ENCODE data around the gene RNU6-8. TPM values are rescaled to one million over a fixed set of nuclear protein-coding genes. Genes with fewer than 3 reads are reported as not detected.

Gene RNU6-8
- total RNA-seq, 1 experiment from 2014 or later: not detected

GRCh38 chr14:32195636-32196035, 7.4 kb downstream of the RNU6-8 start:
- H3K79me1 ChIP-seq (ENCODE audit: insufficient read depth, low read depth, low read length, poor library complexity, severe bottlenecking): no peaks in the 10 kb centered on the region
- no peak for TF ChIP-seq CTCF (conservative IDR thresholded peaks at IDR 0.05)
- H3K27ac ChIP-seq (ENCODE audit: insufficient read length, low read depth, low read length): no peak overlapping the region
- H3K56ac ChIP-seq (ENCODE audit: insufficient read length, low read depth, low read length): no peak overlapping the region
- no peak overlapping the region for H3K9ac ChIP-seq (ENCODE audit: extremely low read depth, insufficient read length, low read length)
- no peak overlapping the region for H3K4ac ChIP-seq (ENCODE audit: low read depth, low read length)
- no peak overlapping the region for H2AK5ac ChIP-seq (ENCODE audit: insufficient read length, low read length)
- H3K27me3 ChIP-seq (ENCODE audit: insufficient read depth, low read length): no peaks in the 10 kb centered on the region
- H2BK15ac ChIP-seq (ENCODE audit: low read depth, low read length): no peak overlapping the region
- no peak overlapping the region for H2BK5ac ChIP-seq (ENCODE audit: insufficient read length, low read length)
- H4K20me1 ChIP-seq (ENCODE audit: control insufficient read depth, insufficient read depth, insufficient read length): no peaks in the 10 kb centered on the region
- H3K27ac Mint-ChIP-seq: no peak overlapping the region
- no peaks in the 10 kb centered on the region for H3K9me3 ChIP-seq (ENCODE audit: control insufficient read depth, low read depth, low read length)
- no peak overlapping the region for H2BK12ac ChIP-seq (ENCODE audit: insufficient read length, low read depth, low read length)
- no peak overlapping the region for H3K23ac ChIP-seq (ENCODE audit: insufficient read length, low read depth, low read length)
- H2BK120ac ChIP-seq (ENCODE audit: low read depth, low read length, poor library complexity, severe bottlenecking): no peak overlapping the region
- H2BK20ac ChIP-seq (ENCODE audit: low read depth, low read length, poor library complexity, severe bottlenecking): no peak overlapping the region
- no peak overlapping the region for H3K14ac ChIP-seq (ENCODE audit: insufficient read depth, low read length)
- peaks cover 2% of the 10 kb centered on the region for H3K27me3 Mint-ChIP-seq (ENCODE audit: low read depth)
- no peak overlapping the region for H2AFZ ChIP-seq (ENCODE audit: low read length)
- H3K9me3 Mint-ChIP-seq: no peaks in the 10 kb centered on the region
- H3T11ph ChIP-seq (ENCODE audit: low read length): no peak overlapping the region
- no peaks in the 10 kb centered on the region for H3K79me2 ChIP-seq (ENCODE audit: insufficient read depth, low read length)
- H3K18ac ChIP-seq (ENCODE audit: insufficient read length, low read depth, low read length): no peak overlapping the region
- H3K4me2 ChIP-seq (ENCODE audit: insufficient read depth, insufficient read length, low read length): no peak overlapping the region
- no peaks in the 10 kb centered on the region for H3K36me3 Mint-ChIP-seq (ENCODE audit: insufficient read depth in 1 of 3, low read depth in 3 of 3)
- no peak for DNase-seq
- H4K5ac ChIP-seq (ENCODE audit: insufficient read length, low read depth, low read length): no peak overlapping the region
- H3K23me2 ChIP-seq (ENCODE audit: insufficient read length, low read depth, low read length, poor library complexity, severe bottlenecking): no peaks in the 10 kb centered on the region
- no peak overlapping the region for H4K91ac ChIP-seq (ENCODE audit: insufficient read length, low read depth, low read length)
- H3K4me1 ChIP-seq (ENCODE audit: insufficient read depth, low read length): no peaks in the 10 kb centered on the region
- no peak overlapping the region for H4K8ac ChIP-seq (replicated peaks; ENCODE audit: insufficient read length, low read depth, low read length)
- WGBS (ENCODE audit: extremely low coverage, insufficient read length, low lambda C conversion rate): no CpG with 5 or more reads among the region's 1 CpG
- H3K4me3 Mint-ChIP-seq: no peak overlapping the region
- H3K4me1 Mint-ChIP-seq: peaks cover 2 to 3% of the 10 kb centered on the region in 2 experiments

Measured in H9 (cell line).